Upper lobe of left lung (tissue), 4 donors: ENCODE measurements around the gene MICALL1.

Source experiments
- CTCF ChIP-seq, 6 experiments: fragments of 450-650 bp in 4 of 6; fragments of 200-600 bp in 2 of 6; sonication (generic) in 2 of 6; IDR thresholded peaks; one replicate each; pipeline ENCODE4 v1.5.1; 2016 to 2019; ENCODE audit warnings: antibody characterized with exemption in 6 of 6
- POLR2A ChIP-seq, 4 donors: fragments of 450-650 bp; IDR thresholded peaks; one replicate each; pipeline ENCODE4 v1.5.1; 2016 to 2017; ENCODE audit warnings: antibody characterized with exemption in 4 of 4, mild to moderate bottlenecking in 2 of 4

DNA sequence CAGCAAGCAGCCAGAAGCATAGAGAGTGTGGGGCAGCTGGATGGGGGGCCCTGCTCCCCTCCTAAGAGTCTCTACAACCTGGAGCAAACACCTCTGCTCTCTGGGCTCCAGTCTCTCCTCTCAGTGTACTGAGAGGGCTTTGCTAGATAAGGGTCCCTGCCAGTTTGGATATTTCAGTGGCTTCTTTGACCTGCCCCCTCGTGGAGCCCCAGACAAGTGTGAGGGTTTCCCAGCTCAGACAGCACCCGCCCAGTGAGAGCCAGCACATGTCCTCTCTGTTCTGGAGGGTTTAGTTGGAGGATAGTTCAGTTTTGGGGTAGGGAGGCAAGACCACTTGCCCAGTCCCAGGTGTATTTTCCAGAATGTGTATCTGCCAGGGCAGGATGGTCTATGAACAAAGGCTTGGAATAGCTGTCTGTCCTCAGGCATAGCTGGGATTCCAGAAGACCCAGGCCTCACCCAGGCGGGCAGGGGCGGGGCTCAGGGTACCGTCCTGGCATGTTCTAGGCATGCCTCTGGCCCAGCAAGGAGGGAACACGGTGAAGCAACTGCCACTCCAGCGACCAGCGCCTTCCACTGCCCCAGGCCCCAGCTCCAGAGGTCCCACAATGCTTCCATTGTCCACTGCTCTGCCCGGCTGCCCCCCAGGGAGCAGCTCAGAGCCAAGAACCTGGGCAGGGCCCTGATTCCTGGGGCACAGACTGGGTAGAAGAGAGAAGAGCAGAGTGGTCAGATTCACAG, 7.5 kb upstream of the MICALL1 start:
- no peak for TF ChIP-seq CTCF (IDR thresholded peaks at IDR 0.05)
- no peak for TF ChIP-seq POLR2A (IDR thresholded peaks at IDR 0.05)
